Ovary (tissue), 3 donors: Measurements from ENCODE around the gene CDRT4.

Experiments used
- CTCF ChIP-seq, 3 donors: fragments of 450-650 bp in 2 of 3; fragments of 200-600 bp in 1 of 3; IDR thresholded peaks; one replicate each; pipeline versions ENCODE4 v1.5.1 to v1.8.0; 2016 to 2022; ENCODE audit warnings: antibody characterized with exemption in 3 of 3, mild to moderate bottlenecking in 1 of 3
- EP300 ChIP-seq: sonication (generic); formaldehyde crosslinking; IDR thresholded peaks from one replicate; pipeline ENCODE4 v1.6.1; 2017; ENCODE audit warnings: antibody characterized with exemption
- POLR2A ChIP-seq: fragments of 450-650 bp; IDR thresholded peaks from one replicate; pipeline ENCODE4 v1.6.1; 2017; ENCODE audit warnings: antibody characterized with exemption, mild to moderate bottlenecking, moderate library complexity
- donor health status: DM: no; HTN: no; CAD: no.

DNA sequence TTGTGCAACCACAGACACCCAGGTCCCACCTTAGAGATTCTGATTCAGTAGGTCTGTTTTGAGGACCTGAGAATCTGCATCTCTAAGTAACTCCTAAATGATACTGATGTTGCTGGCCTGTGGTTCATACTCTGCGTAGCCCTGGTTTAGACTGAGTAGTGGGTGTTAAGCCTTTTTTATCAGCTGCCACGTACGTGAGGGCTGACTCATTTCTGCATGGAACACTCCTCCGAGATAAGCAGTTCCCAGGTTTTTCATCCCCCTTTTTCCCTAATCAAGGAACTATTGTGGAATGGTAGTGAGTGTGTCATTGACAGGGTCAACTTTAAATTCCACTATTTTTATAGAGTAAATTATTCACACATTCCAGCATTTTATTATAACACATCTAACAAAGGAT is 26.1 kb downstream of the CDRT4 start:
- no peak for TF ChIP-seq CTCF (IDR thresholded peaks at IDR 0.05)
- no peak for TF ChIP-seq POLR2A
- TF ChIP-seq EP300: no peak
